H9 (cell line): ENCODE measurements around the gene STK32C. TPM values are rescaled to one million over a fixed set of nuclear protein-coding genes. Genes with fewer than 3 reads are reported as not detected.

ENCODE experiments used
- DNase-seq: peaks from one replicate; pipeline ENCODE4 v3.0.0-alpha.2; 2017
- H2AFZ ChIP-seq: one replicate; pipeline ENCODE4 v1.6.1; 2013; ENCODE audit warnings: mild to moderate bottlenecking, low read length, control low read depth, moderate library complexity
- H2AK5ac ChIP-seq: 2 replicates; pipeline ENCODE4 v1.6.1; 2013; ENCODE audit warnings: low read length, control low read depth, mixed read lengths; ENCODE audit not compliant: insufficient read length
- H2BK120ac ChIP-seq: one replicate; pipeline ENCODE4 v1.6.1; 2013; ENCODE audit warnings: low read depth, mild to moderate bottlenecking, low read length, control low read depth, inconsistent platforms; ENCODE audit not compliant: poor library complexity, severe bottlenecking
- H2BK12ac ChIP-seq: 2 replicates; pipeline ENCODE4 v1.6.1; 2013; ENCODE audit warnings: low read length, control low read depth, mixed read lengths, low read depth; ENCODE audit not compliant: insufficient read length
- H2BK15ac ChIP-seq: 2 replicates; pipeline ENCODE4 v1.6.1; 2013; ENCODE audit warnings: low read depth, low read length, control low read depth
- H2BK20ac ChIP-seq: one replicate; pipeline ENCODE4 v1.6.1; 2013; ENCODE audit warnings: low read depth, mild to moderate bottlenecking, low read length, control low read depth, inconsistent platforms; ENCODE audit not compliant: poor library complexity, severe bottlenecking
- H2BK5ac ChIP-seq: 2 replicates; pipeline ENCODE4 v1.6.1; 2013; ENCODE audit warnings: low read length, control low read depth, mixed read lengths; ENCODE audit not compliant: insufficient read length
- H3K14ac ChIP-seq: 2 replicates; pipeline ENCODE4 v1.6.1; 2013; ENCODE audit warnings: low read length, control low read depth; ENCODE audit not compliant: insufficient read depth
- H3K18ac ChIP-seq: 2 replicates; pipeline ENCODE4 v1.6.1; 2013; ENCODE audit warnings: low read depth, mild to moderate bottlenecking, mixed read lengths, low read length, control low read depth; ENCODE audit not compliant: insufficient read length
- H3K23ac ChIP-seq: 2 replicates; pipeline ENCODE4 v1.6.1; 2013; ENCODE audit warnings: low read length, control low read depth, mixed read lengths, low read depth; ENCODE audit not compliant: insufficient read length
- H3K23me2 ChIP-seq: 2 replicates; pipeline ENCODE4 v1.6.1; 2013; ENCODE audit warnings: low read depth, mild to moderate bottlenecking, mixed read lengths, low read length, control low read depth; ENCODE audit not compliant: insufficient read length, poor library complexity, severe bottlenecking
- H3K27ac ChIP-seq: 2 replicates; pipeline ENCODE4 v1.5.1; 2013; ENCODE audit warnings: low read length, control low read depth, mixed read lengths, low read depth; ENCODE audit not compliant: insufficient read length
- H3K27me3 ChIP-seq: 2 replicates; pipeline ENCODE4 v1.6.1; 2013; ENCODE audit warnings: low read length, control low read depth, inconsistent platforms; ENCODE audit not compliant: insufficient read depth
- H3K4ac ChIP-seq: 2 replicates; pipeline ENCODE4 v1.6.1; 2013; ENCODE audit warnings: low read depth, mild to moderate bottlenecking, control low read depth, inconsistent platforms, low read length, moderate library complexity
- H3K4me1 ChIP-seq: 2 replicates; pipeline ENCODE4 v1.6.1; 2013; ENCODE audit warnings: low read length, control low read depth, inconsistent platforms; ENCODE audit not compliant: insufficient read depth
- H3K4me2 ChIP-seq: 2 replicates; pipeline ENCODE4 v1.6.1; 2013; ENCODE audit warnings: low read length, control low read depth, mixed read lengths; ENCODE audit not compliant: insufficient read length, insufficient read depth
- H3K56ac ChIP-seq: 2 replicates; pipeline ENCODE4 v1.6.1; 2013; ENCODE audit warnings: low read depth, mild to moderate bottlenecking, mixed read lengths, low read length, control low read depth; ENCODE audit not compliant: insufficient read length
- H3K79me1 ChIP-seq: 2 replicates; pipeline ENCODE4 v1.6.1; 2013; ENCODE audit warnings: low read depth, mild to moderate bottlenecking, moderate library complexity, low read length, control low read depth, inconsistent platforms; ENCODE audit not compliant: insufficient read depth, poor library complexity, severe bottlenecking
- H3K79me2 ChIP-seq: 2 replicates; pipeline ENCODE4 v1.6.1; 2013; ENCODE audit warnings: low read length, control low read depth, inconsistent platforms; ENCODE audit not compliant: insufficient read depth
- H3K9ac ChIP-seq: 2 replicates; pipeline ENCODE4 v1.6.1; 2013; ENCODE audit warnings: low read length, control low read depth, mixed read lengths; ENCODE audit not compliant: insufficient read length; ENCODE audit errors: extremely low read depth
- H3K9me3 ChIP-seq: one replicate; pipeline ENCODE4 v1.6.1; 2013; ENCODE audit warnings: low read depth, low read length, inconsistent platforms; ENCODE audit not compliant: control insufficient read depth
- H3T11ph ChIP-seq: one replicate; pipeline ENCODE4 v1.6.1; 2013; ENCODE audit warnings: mild to moderate bottlenecking, low read length, control low read depth, inconsistent platforms
- H4K20me1 ChIP-seq: one replicate; pipeline ENCODE4 v1.6.1; 2013; ENCODE audit not compliant: control insufficient read depth, insufficient read length, insufficient read depth
- H4K5ac ChIP-seq: 2 replicates; pipeline ENCODE4 v1.6.1; 2013; ENCODE audit warnings: low read depth, mild to moderate bottlenecking, mixed read lengths, low read length, control low read depth; ENCODE audit not compliant: insufficient read length
- H4K8ac ChIP-seq: replicated peaks from 2 replicates; pipeline ENCODE4 v1.6.1; 2013; ENCODE audit warnings: low read length, control low read depth, mixed read lengths, low read depth; ENCODE audit not compliant: insufficient read length
- H4K91ac ChIP-seq: 2 replicates; pipeline ENCODE4 v1.6.1; 2013; ENCODE audit warnings: low read depth, mild to moderate bottlenecking, moderate library complexity, mixed read lengths, low read length, control low read depth; ENCODE audit not compliant: insufficient read length
- H3K27ac Mint-ChIP-seq, 3 experiments: 2 replicates in 2 of 3; 3 replicates in 1 of 3; pipeline ENCODE4 v1.8.0; 2020 to 2021; ENCODE audit warnings: mixed read lengths in 3 of 3, mild to moderate bottlenecking in 1 of 3, moderate library complexity in 1 of 3
- H3K27me3 Mint-ChIP-seq: 2 replicates; pipeline ENCODE4 v1.8.0; 2021; ENCODE audit warnings: low read depth, mild to moderate bottlenecking, moderate library complexity, mixed read lengths
- H3K36me3 Mint-ChIP-seq, 3 experiments: 2 replicates in 2 of 3; 3 replicates in 1 of 3; pipeline ENCODE4 v1.8.0; 2020 to 2021; ENCODE audit warnings: low read depth in 3 of 3, mixed read lengths in 3 of 3; ENCODE audit not compliant: insufficient read depth in 1 of 3
- H3K4me1 Mint-ChIP-seq, 2 experiments: 2 replicates each; pipeline ENCODE4 v1.8.0; 2020; ENCODE audit warnings: mixed read lengths in 2 of 2
- H3K4me3 Mint-ChIP-seq, 2 experiments: 2 replicates in 1 of 2; 3 replicates in 1 of 2; pipeline ENCODE4 v1.8.0; 2020 to 2021; ENCODE audit warnings: mild to moderate bottlenecking in 2 of 2, mixed read lengths in 2 of 2, moderate library complexity in 1 of 2
- H3K9me3 Mint-ChIP-seq, 2 experiments: 2 replicates in 1 of 2; 3 replicates in 1 of 2; pipeline ENCODE4 v1.8.0; 2020; ENCODE audit warnings: mild to moderate bottlenecking in 2 of 2, mixed read lengths in 2 of 2, moderate library complexity in 1 of 2
- CTCF ChIP-seq: fragments of 200-600 bp; sonication (generic); conservative IDR thresholded peaks from 3 replicates; pipeline ENCODE4 v1.8.0; 2021; ENCODE audit warnings: antibody characterized with exemption, mild to moderate bottlenecking
- WGBS: extraction: QIAGEN DNeasy Blood & Tissue Kit; methylation state at CpG from one replicate; pipeline ENCODE4 v1.1.7; 2013; ENCODE audit warnings: missing lambda C conversion rate, low lambda C conversion rate, mixed read lengths; ENCODE audit not compliant: insufficient read length; ENCODE audit errors: extremely low coverage; 5-methylcytosine and 5-hydroxymethylcytosine counted together
- total RNA-seq: library from RNA; stranded (reverse); gene quantifications from 2 replicates; pipeline ENCODE4 v1.2.1, GENCODE V29; 2021

The STK32C gene
- total RNA-seq, 1 experiment from 2014 or later: 11.3 TPM

DNA sequence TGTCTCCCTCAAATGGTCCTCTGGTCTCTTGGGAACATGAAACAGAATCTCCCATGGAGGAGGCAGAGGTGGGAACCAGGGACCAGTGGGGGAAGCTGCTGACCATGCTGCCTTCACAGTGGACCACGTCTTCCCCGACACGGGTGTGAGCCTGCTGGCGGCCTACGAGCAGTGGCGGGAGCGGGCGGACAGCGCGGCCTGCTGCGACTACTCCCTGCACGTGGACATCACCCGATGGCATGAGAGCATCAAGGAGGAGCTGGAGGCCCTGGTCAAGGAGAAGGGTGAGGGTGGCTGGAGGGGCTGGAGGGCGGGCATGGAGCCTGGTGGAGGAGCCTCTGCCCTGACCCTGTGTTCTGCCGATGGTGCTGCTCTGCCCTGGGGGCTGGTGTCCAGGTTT lies 113.0 kb downstream of the STK32C start:
- Histone ChIP-seq H3K56ac (no peak overlapping the region), H3K27ac (no peak overlapping the region), H3K4me2 (no peak overlapping the region), H2BK20ac (no peak overlapping the region), H3K23me2 (peaks cover 3% of the 10 kb centered on the region), H2AFZ (no peak overlapping the region), H3K9ac (no peak overlapping the region), H2BK12ac (no peak overlapping the region), H4K5ac (no peak overlapping the region), H3K4me1 (no peaks in the 10 kb centered on the region), H3K14ac (no peak overlapping the region), H2BK15ac (no peak overlapping the region), H3K27me3 (no peaks in the 10 kb centered on the region), H3K23ac (no peak overlapping the region), H3K9me3 (no peaks in the 10 kb centered on the region), H4K20me1 (no peaks in the 10 kb centered on the region), H2BK120ac (no peak overlapping the region), H3T11ph (no peak overlapping the region), H2AK5ac (no peak overlapping the region), H2BK5ac (no peak overlapping the region), H4K91ac (no peak overlapping the region), H3K79me2 (no peaks in the 10 kb centered on the region), H3K4ac (no peak overlapping the region), H3K79me1 (no peaks in the 10 kb centered on the region), H3K18ac (no peak overlapping the region), H4K8ac (no peak overlapping the region)
- H3K27ac Mint-ChIP-seq: no peak overlapping the region
- no peaks in the 10 kb centered on the region for H3K4me1 Mint-ChIP-seq
- no peak for TF ChIP-seq CTCF
- H3K9me3 Mint-ChIP-seq: peaks cover 0 to 3% of the 10 kb centered on the region in 2 experiments; a peak in 3 of 5 replicates
- DNase-seq: no peak
- H3K4me3 Mint-ChIP-seq: no peak overlapping the region
- H3K27me3 Mint-ChIP-seq: peaks cover 7% of the 10 kb centered on the region
- peaks cover 8 to 38% (median 34%) of the 10 kb centered on the region in 3 experiments; a peak in 6 of 7 replicates for H3K36me3 Mint-ChIP-seq
- no CpG with 5 or more reads among the region's 15 CpGs for WGBS
